CD4-positive, alpha-beta T cell (primary cell): Measurements from ENCODE around the gene XBP1. TPM values are rescaled to one million over a fixed set of nuclear protein-coding genes. Genes with fewer than 3 reads are reported as not detected.
A peak's percentile ranks its signal among the peaks of the same experiment; 100 is the strongest.
"Not testable (repeated sequence)": the region's sequence is repeated elsewhere in the genome, so short reads cannot be mapped to it uniquely, and the experiment has no call there.

Experiments
- ATAC-seq: fragments of 200-7000 bp; cut with Tn5 transposase; one replicate; pipeline ENCODE4 v1.10.0; 2022; ENCODE audit warnings: mild to moderate bottlenecking; ENCODE audit not compliant: poor library complexity
- CTCF ChIA-PET: fragments of 350-600 bp; sonication (Branson Sonifier 250); formaldehyde crosslinking; loops from one replicate; lab custom pipeline; 2021; ENCODE audit warnings: antibody characterized with exemption, inconsistent platforms; lab: Charles Lee
- POLR2A ChIA-PET: fragments of 350-600 bp; sonication (Branson Sonifier 250); formaldehyde crosslinking; loops from one replicate; lab custom pipeline; 2021; ENCODE audit warnings: antibody characterized with exemption, inconsistent platforms; lab: Charles Lee
- DNase-seq, 14 experiments: peaks; one replicate each; pipeline ENCODE4 v3.0.0-alpha.2; 2013 to 2020; ENCODE audit warnings: mixed read lengths in 2 of 14
- H3K27ac ChIP-seq, 2 donors: one replicate each; pipeline versions ENCODE4 v1.5.1 to v1.7.0; 2013; ENCODE audit warnings: low read length in 2 of 2, low read depth in 1 of 2, mild to moderate bottlenecking in 1 of 2
- H3K27me3 ChIP-seq, 2 experiments: 1 replicate in 1 of 2; 2 replicates in 1 of 2; pipeline versions ENCODE4 v1.6.1 to v1.7.0; 2013; ENCODE audit warnings: low read length in 2 of 2, control low read depth in 1 of 2, mild to moderate bottlenecking in 1 of 2, moderate library complexity in 1 of 2; ENCODE audit not compliant: insufficient read depth in 2 of 2, control insufficient read depth in 1 of 2
- H3K36me3 ChIP-seq: one replicate; pipeline ENCODE4 v1.6.1; 2013; ENCODE audit warnings: low read length, control low read depth; ENCODE audit not compliant: insufficient read depth
- H3K4me1 ChIP-seq: one replicate; pipeline ENCODE4 v1.6.1; 2013; ENCODE audit warnings: low read length, control low read depth; ENCODE audit not compliant: insufficient read depth
- H3K4me3 ChIP-seq: one replicate; pipeline ENCODE4 v1.5.1; 2013; ENCODE audit warnings: mild to moderate bottlenecking, low read length, moderate library complexity
- H3K9me3 ChIP-seq, 2 experiments: 1 replicate in 1 of 2; 2 replicates in 1 of 2; pipeline versions ENCODE4 v1.6.1 to v1.7.0; 2013; ENCODE audit warnings: low read length in 2 of 2, mild to moderate bottlenecking in 2 of 2, control low read depth in 1 of 2, moderate library complexity in 1 of 2; ENCODE audit not compliant: control insufficient read depth in 1 of 2, insufficient read depth in 1 of 2
- H3K27ac Mint-ChIP-seq: one replicate; pipeline ENCODE4 v1.8.0; 2020; ENCODE audit warnings: mixed read lengths
- H3K27me3 Mint-ChIP-seq: one replicate; pipeline ENCODE4 v1.8.0; 2021; ENCODE audit warnings: mixed read lengths
- H3K36me3 Mint-ChIP-seq: one replicate; pipeline ENCODE4 v1.8.0; 2021; ENCODE audit warnings: low read depth, mixed read lengths
- H3K4me1 Mint-ChIP-seq: one replicate; pipeline ENCODE4 v1.8.0; 2021; ENCODE audit warnings: low read depth, mixed read lengths
- H3K4me3 Mint-ChIP-seq: one replicate; pipeline ENCODE4 v1.8.0; 2020; ENCODE audit warnings: mild to moderate bottlenecking, mixed read lengths
- H3K9me3 Mint-ChIP-seq: one replicate; pipeline ENCODE4 v1.8.0; 2020; ENCODE audit warnings: mixed read lengths
- CTCF ChIP-seq: fragments of 200-600 bp; IDR thresholded peaks from one replicate; pipeline ENCODE4 v1.8.0; 2022; ENCODE audit warnings: antibody characterized with exemption, mild to moderate bottlenecking
- intact Hi-C, 2 experiments: fragments of 100-400 bp; cut with DNase I in 1 of 2; cut with micrococcal nuclease in 1 of 2; formaldehyde crosslinking; loops; one replicate each; pipeline versions ENCODE4 v1.15.1 to v1.9.0; 2023 to 2025; cut with DNase I, micrococcal nuclease
- total RNA-seq, 174 experiments: library from RNA in 2 of 174; stranded (reverse) in 2 of 174; gene quantifications; one replicate each; pipeline ENCODE4 v1.2.3 and lab custom pipeline; 2021 to 2026

Gene XBP1
- total RNA-seq, 2 experiments from 2014 or later = 180 to 190 TPM

- intact Hi-C loops = loop anchor here in 1 of 2 experiments (5.0 kb wide), 1 partner anchor 370 kb away; no protein-coding TSS in a partner anchor
- H3K9me3 ChIP-seq = no peaks in the 10 kb centered on the region
- Mint-ChIP-seq H3K27ac (peak overlapping the region; percentile 81), H3K9me3 (no peaks in the 10 kb centered on the region), H3K36me3 (peaks cover 10% of the 10 kb centered on the region), H3K4me1 (peaks cover 73% of the 10 kb centered on the region), H3K27me3 (no peaks in the 10 kb centered on the region), H3K4me3 (peak overlapping the region; percentile 69)
- ChIA-PET POLR2A (interaction anchor here (1.2 to 5.2 kb wide), 6 partner anchors 10 to 71 kb away, joined by 4 to 161 read pairs (median 9); partner anchors contain the start of genes CCDC117, XBP1 and ZNRF3), CTCF (interaction anchor here (1.1 to 1.9 kb wide), 3 partner anchors 10 to 17 kb away, joined by 4 to 9 read pairs (median 8); no protein-coding TSS in a partner anchor)
- H3K4me3 ChIP-seq = no peak overlapping the region
- ATAC-seq = no peak
- no peak for TF ChIP-seq CTCF
- peaks cover 65% of the 10 kb centered on the region for H3K4me1 ChIP-seq
- peaks cover 3% of the 10 kb centered on the region for H3K36me3 ChIP-seq
- no peak for DNase-seq
- H3K27ac ChIP-seq = peak overlapping the region; percentile 24 to 59
- H3K27me3 ChIP-seq = no peaks in the 10 kb centered on the region
Observed at GRCh38 chr22:28812516-28812915, 12.1 kb upstream of the XBP1 start.

GRCh38 chr22:28810821-28811491 lies 10.6 kb upstream of the XBP1 start:
- Mint-ChIP-seq H3K9me3 (no peaks in the 10 kb centered on the region), H3K27ac (peak overlapping the region; percentile 81), H3K36me3 (peaks cover 10% of the 10 kb centered on the region), H3K4me1 (peaks cover 72% of the 10 kb centered on the region), H3K4me3 (peak overlapping the region; percentile 69), H3K27me3 (no peaks in the 10 kb centered on the region)
- no peaks in the 10 kb centered on the region for H3K27me3 ChIP-seq
- POLR2A ChIA-PET = interaction anchor here (0.5 to 5.2 kb wide), 13 partner anchors 10 to 72 kb away, joined by 3 to 161 read pairs (median 5); partner anchors contain the start of genes CCDC117, XBP1 and ZNRF3
- H3K27ac ChIP-seq = peak overlapping the region; percentile 48 to 59
- H3K4me1 ChIP-seq = peaks cover 65% of the 10 kb centered on the region
- ATAC-seq (peak; percentile 68), DNase-seq (peak in 6 of 14 experiments; percentile 20 to 85 (median 52))
- CTCF ChIA-PET = interaction anchor here (1.2 to 1.9 kb wide), 2 partner anchors 18 to 23 kb away, joined by 3 to 8 read pairs; no protein-coding TSS in a partner anchor
- TF ChIP-seq CTCF = no peak
- intact Hi-C loops = loop anchor here (1.0 to 5.0 kb wide), 2 partner anchors 9 to 369 kb away; no protein-coding TSS in a partner anchor
- peaks cover 3% of the 10 kb centered on the region for H3K36me3 ChIP-seq
- no peaks in the 10 kb centered on the region for H3K9me3 ChIP-seq
- peak overlapping the region; percentile 43 for H3K4me3 ChIP-seq

- DNase-seq (no peak), ATAC-seq (no peak)
- Mint-ChIP-seq H3K27ac (no peak overlapping the region), H3K4me1 (peaks cover 62% of the 10 kb centered on the region), H3K4me3 (no peak overlapping the region), H3K9me3 (no peaks in the 10 kb centered on the region), H3K27me3 (no peaks in the 10 kb centered on the region), H3K36me3 (no peaks in the 10 kb centered on the region)
- peaks cover 53% of the 10 kb centered on the region for H3K4me1 ChIP-seq
- intact Hi-C loops = loop anchor here in 1 of 2 experiments (10.0 kb wide), 1 partner anchor 76 kb away; the partner anchor contains the start of gene ZNRF3
- no peaks in the 10 kb centered on the region for H3K36me3 ChIP-seq
- no peaks in the 10 kb centered on the region for H3K27me3 ChIP-seq
- POLR2A ChIA-PET = interaction anchor here (5.2 kb wide), 1 partner anchor 8 kb away, joined by 161 read pairs; the partner anchor contains the start of gene XBP1
- CTCF ChIA-PET = interaction anchor here (1.1 kb wide), 1 partner anchor 21 kb away, joined by 4 read pairs; no protein-coding TSS in a partner anchor
- no peak overlapping the region for H3K27ac ChIP-seq
- TF ChIP-seq CTCF = no peak
- no peaks in the 10 kb centered on the region for H3K9me3 ChIP-seq
- H3K4me3 ChIP-seq = no peak overlapping the region
Observed at GRCh38 chr22:28808716-28809355, 8.5 kb upstream of the XBP1 start.

- H3K9me3 Mint-ChIP-seq, H3K36me3 ChIP-seq, H3K27ac ChIP-seq, POLR2A ChIA-PET, H3K27ac Mint-ChIP-seq, ATAC-seq, H3K27me3 ChIP-seq, H3K9me3 ChIP-seq, H3K4me3 ChIP-seq, H3K4me3 Mint-ChIP-seq, DNase-seq, H3K27me3 Mint-ChIP-seq, CTCF ChIA-PET: not testable (repeated sequence)
- Mint-ChIP-seq H3K36me3 (peaks cover 17% of the 10 kb centered on the region), H3K4me1 (peaks cover 53% of the 10 kb centered on the region)
- peaks cover 37% of the 10 kb centered on the region for H3K4me1 ChIP-seq
- intact Hi-C loops = loop anchor here in 1 of 2 experiments (10.0 kb wide), 1 partner anchor 79 kb away; the partner anchor contains the start of gene ZNRF3
Observed at GRCh38 chr22:28805426-28805825, 5.1 kb upstream of the XBP1 start.
